K562 (cell line): ENCODE results near the gene MICU1.

Source experiments
- CTCF ChIP-seq, 3 experiments: IDR thresholded peaks in 2 of 3; conservative IDR thresholded peaks in 1 of 3; 2 replicates each; pipeline ENCODE4 v1.5.1; 2011 to 2012; ENCODE audit warnings: low read length in 3 of 3, mild to moderate bottlenecking in 3 of 3, control low read depth in 2 of 3, improper control_type of control experiment in 1 of 3, inconsistent platforms in 1 of 3, low read depth in 1 of 3, mixed read lengths in 1 of 3, moderate library complexity in 1 of 3; ENCODE audit not compliant: insufficient read depth in 2 of 3
- ELF4 ChIP-seq: fragments of 450-650 bp; formaldehyde crosslinking; IDR thresholded peaks from 2 replicates; pipeline ENCODE4 v1.4.0; 2022; ENCODE audit warnings: missing genetic modification characterization
- GABPB1 ChIP-seq: sonication (generic); formaldehyde crosslinking; IDR thresholded peaks from 2 replicates; pipeline ENCODE4 v1.8.0; 2022; ENCODE audit warnings: mild to moderate bottlenecking, missing genetic modification reagents
- KDM2B ChIP-seq: fragments of 250-450 bp; sonication (Bioruptor Pico); IDR thresholded peaks from 2 replicates; pipeline ENCODE4 v1.8.0; 2021; ENCODE audit warnings: mild to moderate bottlenecking, moderate library complexity
- POLR2AphosphoS5 ChIP-seq: IDR thresholded peaks from 2 replicates; pipeline ENCODE4 v1.6.1; 2011; ENCODE audit warnings: mild to moderate bottlenecking, low read depth, low read length, moderate library complexity; ENCODE audit not compliant: control insufficient read depth, insufficient read depth
- RBFOX2 ChIP-seq: fragments of 200-400 bp; formaldehyde crosslinking; IDR thresholded peaks from 2 replicates; pipeline ENCODE4 v1.6.1; 2017; ENCODE audit warnings: low read depth, mild to moderate bottlenecking, low read length, moderate library complexity
- SLC30A9 ChIP-seq: fragments of 250-450 bp; sonication (Bioruptor Pico); IDR thresholded peaks from 2 replicates; pipeline ENCODE4 v1.8.0; 2022; ENCODE audit warnings: mild to moderate bottlenecking, moderate library complexity

- no peak for TF ChIP-seq KDM2B (CRISPR knock-in tag)
- TF ChIP-seq RBFOX2: no peak
- no peak for TF ChIP-seq GABPB1 (CRISPR knock-in tag)
- TF ChIP-seq POLR2AphosphoS5: no peak
- TF ChIP-seq ELF4 (CRISPR knock-in tag): no peak
- no peak for TF ChIP-seq SLC30A9 (CRISPR knock-in tag)
- no peak for TF ChIP-seq CTCF (IDR thresholded peaks at IDR 0.05 in 2 of 3, conservative IDR thresholded peaks at IDR 0.05 in 1 of 3; ENCODE audit: insufficient read depth in 2 of 3, low read depth in 1 of 3, low read length in 3 of 3)
These were observed 116.6 kb downstream of the MICU1 start for GRCh38 chr10:72509206-72509799.
